Thoracic aorta (tissue), 2 donors: ENCODE data around the gene INTS6. TPM values are rescaled to one million over a fixed set of nuclear protein-coding genes. Genes with fewer than 3 reads are reported as not detected.

Experiments
- ATAC-seq: fragments of 150-250 bp; one replicate; pipeline ENCODE4 v1.8.0; 2017; ENCODE audit warnings: low read depth; ENCODE audit not compliant: insufficient number of reproducible peaks, low FRiP score
- DNase-seq: peaks from one replicate; pipeline ENCODE4 v3.0.0-alpha.2; 2020; ENCODE audit warnings: low spot score
- H3K27ac ChIP-seq, 2 donors: fragments of 200-600 bp; sonication (generic); 1 replicate in 1 of 2; 2 replicates in 1 of 2; pipeline ENCODE4 v1.5.1; 2016; ENCODE audit warnings: mild to moderate bottlenecking in 2 of 2, moderate library complexity in 2 of 2
- H3K27me3 ChIP-seq: fragments of 200-600 bp; sonication (generic); replicated peaks from 2 replicates; pipeline ENCODE4 v1.6.0; 2016; ENCODE audit warnings: mild to moderate bottlenecking; ENCODE audit not compliant: insufficient read depth
- H3K36me3 ChIP-seq: fragments of 200-600 bp; sonication (generic); one replicate; pipeline ENCODE4 v1.5.1; 2016
- H3K4me1 ChIP-seq, 2 donors: fragments of 200-600 bp; sonication (generic); 1 replicate in 1 of 2; 2 replicates in 1 of 2; pipeline versions ENCODE4 v1.5.1 to v1.6.0; 2016; ENCODE audit warnings: low read depth in 2 of 2, mild to moderate bottlenecking in 1 of 2; ENCODE audit not compliant: control insufficient read depth in 1 of 2
- H3K4me3 ChIP-seq: fragments of 200-600 bp; sonication (generic); 2 replicates; pipeline ENCODE4 v1.5.1; 2016; ENCODE audit warnings: mild to moderate bottlenecking
- H3K9me3 ChIP-seq: fragments of 200-600 bp; sonication (generic); 2 replicates; pipeline ENCODE4 v1.5.1; 2016
- total RNA-seq, 2 donors: library from RNA; depleted of rRNA; stranded (reverse); fragments of >200 nt; gene quantifications; one replicate each; pipeline versions ENCODE4 v1.1.0 to v1.2.3, GENCODE V29; 2016
- TF ChIP-seq, protein P1 (sequence below): fragments of 200-600 bp; sonication (generic); IDR thresholded peaks from one replicate; pipeline ENCODE4 v1.5.1; 2019; ENCODE audit warnings: antibody characterized with exemption

Gene INTS6
- total RNA-seq, 2 donors from 2014 or later = 20.7 to 34.8 TPM

DNA sequence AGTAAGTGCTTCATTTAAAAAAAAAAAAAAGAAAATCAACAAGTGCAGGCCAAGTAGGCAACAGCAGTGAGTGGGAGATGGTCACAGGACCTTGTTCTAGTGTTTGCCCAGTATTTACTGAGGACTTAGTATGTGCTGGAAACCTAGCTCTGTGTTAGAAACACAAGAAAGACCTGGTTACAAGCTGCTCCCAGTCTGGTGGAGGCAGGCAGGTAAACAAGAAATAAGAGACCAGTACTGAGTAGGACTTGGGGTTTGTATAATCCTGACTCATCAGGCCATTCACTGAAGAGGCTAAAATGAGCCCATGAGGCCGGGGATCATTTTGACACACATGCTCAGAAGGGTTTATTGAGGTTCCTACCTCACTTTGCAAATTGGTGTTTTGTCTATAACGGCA, 134.8 kb downstream of the INTS6 start:
- TF ChIP-seq, protein P1, sequence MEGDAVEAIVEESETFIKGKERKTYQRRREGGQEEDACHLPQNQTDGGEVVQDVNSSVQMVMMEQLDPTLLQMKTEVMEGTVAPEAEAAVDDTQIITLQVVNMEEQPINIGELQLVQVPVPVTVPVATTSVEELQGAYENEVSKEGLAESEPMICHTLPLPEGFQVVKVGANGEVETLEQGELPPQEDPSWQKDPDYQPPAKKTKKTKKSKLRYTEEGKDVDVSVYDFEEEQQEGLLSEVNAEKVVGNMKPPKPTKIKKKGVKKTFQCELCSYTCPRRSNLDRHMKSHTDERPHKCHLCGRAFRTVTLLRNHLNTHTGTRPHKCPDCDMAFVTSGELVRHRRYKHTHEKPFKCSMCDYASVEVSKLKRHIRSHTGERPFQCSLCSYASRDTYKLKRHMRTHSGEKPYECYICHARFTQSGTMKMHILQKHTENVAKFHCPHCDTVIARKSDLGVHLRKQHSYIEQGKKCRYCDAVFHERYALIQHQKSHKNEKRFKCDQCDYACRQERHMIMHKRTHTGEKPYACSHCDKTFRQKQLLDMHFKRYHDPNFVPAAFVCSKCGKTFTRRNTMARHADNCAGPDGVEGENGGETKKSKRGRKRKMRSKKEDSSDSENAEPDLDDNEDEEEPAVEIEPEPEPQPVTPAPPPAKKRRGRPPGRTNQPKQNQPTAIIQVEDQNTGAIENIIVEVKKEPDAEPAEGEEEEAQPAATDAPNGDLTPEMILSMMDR = no peak
- H3K9me3 ChIP-seq = no peaks in the 10 kb centered on the region
- ATAC-seq (no peak), DNase-seq (no peak)
- no peak overlapping the region for H3K27ac ChIP-seq
- H3K4me3 ChIP-seq = no peak overlapping the region
- H3K36me3 ChIP-seq = no peaks in the 10 kb centered on the region
- no peaks in the 10 kb centered on the region for H3K27me3 ChIP-seq
- H3K4me1 ChIP-seq = peaks cover 7 to 37% of the 10 kb centered on the region in 2 donors

DNA sequence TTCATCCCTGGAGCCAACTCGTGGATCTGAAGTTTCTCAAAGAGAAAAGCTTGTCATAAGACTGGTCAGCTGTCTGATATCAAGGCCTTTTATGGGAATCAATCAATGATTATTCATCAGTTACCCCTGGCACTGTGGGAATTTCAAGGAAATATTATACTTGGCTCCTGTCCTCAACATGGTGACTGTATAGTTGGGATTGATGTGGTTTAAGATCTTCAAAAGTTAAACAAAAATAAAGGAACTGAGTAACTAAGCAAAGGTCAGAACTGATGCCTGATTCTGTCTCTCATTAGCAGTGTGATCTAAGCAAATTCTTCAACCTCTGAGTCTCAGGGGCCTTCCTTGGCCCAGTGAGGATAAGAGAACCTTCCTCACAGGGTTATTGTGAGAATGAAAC, 135.6 kb downstream of the INTS6 start:
- TF ChIP-seq, protein P1 = no peak
- Histone ChIP-seq H3K4me3 (no peak overlapping the region), H3K27ac (no peak overlapping the region), H3K9me3 (no peaks in the 10 kb centered on the region), H3K4me1 (peaks cover 7 to 36% of the 10 kb centered on the region in 2 donors), H3K27me3 (no peaks in the 10 kb centered on the region), H3K36me3 (no peaks in the 10 kb centered on the region)
- no peak for ATAC-seq
- no peak for DNase-seq

DNA sequence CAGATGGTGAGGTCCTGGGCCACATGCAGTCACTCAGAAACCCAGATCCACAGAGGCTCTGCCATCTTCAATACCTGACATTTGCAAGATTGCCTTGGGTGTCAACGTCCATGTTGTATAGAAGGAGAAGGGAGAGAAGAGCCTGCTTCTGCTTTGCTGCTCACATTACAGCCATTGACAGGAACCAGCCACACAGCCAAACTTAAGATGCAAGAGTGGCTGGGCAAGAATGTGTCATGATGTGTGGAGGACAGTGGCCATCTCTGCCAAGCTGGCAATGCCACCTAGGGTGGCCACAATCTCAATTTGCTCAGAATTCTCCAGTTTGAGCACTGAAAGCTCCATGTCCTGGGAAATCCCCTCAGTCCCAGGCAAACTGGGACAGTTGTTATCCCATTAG, 139.2 kb downstream of the INTS6 start:
- H3K27ac ChIP-seq = no peak overlapping the region
- no peaks in the 10 kb centered on the region for H3K9me3 ChIP-seq
- no peak overlapping the region for H3K4me3 ChIP-seq
- DNase-seq (no peak), ATAC-seq (no peak)
- H3K27me3 ChIP-seq = no peaks in the 10 kb centered on the region
- H3K36me3 ChIP-seq = no peaks in the 10 kb centered on the region
- H3K4me1 ChIP-seq = peaks cover 0 to 21% of the 10 kb centered on the region in 2 donors
- TF ChIP-seq, protein P1 = no peak

DNA sequence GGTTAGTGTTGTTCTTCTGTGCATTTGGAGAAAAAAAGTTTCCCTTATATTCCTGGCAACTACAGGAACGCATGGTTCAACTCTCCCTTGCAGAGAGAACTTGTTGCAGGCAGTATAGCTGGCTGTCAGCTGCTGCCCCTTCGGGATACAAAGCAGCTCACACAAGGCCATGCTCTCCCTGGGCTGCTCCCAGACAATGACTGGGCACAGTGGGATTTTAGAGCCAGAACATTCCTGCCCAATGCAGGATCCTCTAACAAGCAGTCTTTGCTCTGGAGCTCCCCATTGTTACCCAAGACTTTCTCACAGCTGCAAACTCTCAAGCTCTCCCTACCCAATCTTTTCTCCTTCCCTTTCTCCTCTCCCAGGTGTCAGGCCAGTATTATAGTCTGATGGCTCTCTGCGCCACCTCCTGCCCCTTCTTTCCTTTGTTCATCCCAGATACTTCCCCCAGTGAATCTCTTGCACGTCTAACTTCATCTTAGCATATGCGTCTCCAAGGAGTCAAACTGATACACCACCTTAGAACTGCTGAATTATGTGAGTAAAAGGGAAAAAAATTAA, 140.8 kb downstream of the INTS6 start:
- Histone ChIP-seq H3K36me3 (no peaks in the 10 kb centered on the region), H3K9me3 (no peaks in the 10 kb centered on the region), H3K4me1 (peaks cover 0 to 16% of the 10 kb centered on the region in 2 donors), H3K27ac (no peak overlapping the region), H3K27me3 (no peaks in the 10 kb centered on the region), H3K4me3 (no peak overlapping the region)
- no peak for ATAC-seq
- TF ChIP-seq, protein P1 = no peak
- DNase-seq = no peak

Other genes starting within 250 kb of the INTS6 start
- gene FAM124A, start 230.6 kb downstream of the INTS6 start, total RNA-seq = 10 to 100 TPM in 1 of 2 donors, 1 to 10 TPM in 1; 4.2 to 13.7 TPM
- under 1 TPM in 1 of 2 donors, not detected in 1; 0.68 TPM for gene SERPINE3, start 113.3 kb downstream of the INTS6 start, total RNA-seq
- 10 to 100 TPM; 14.6 to 19.3 TPM for gene WDFY2, start 131.4 kb upstream of the INTS6 start, total RNA-seq